HepG2 (cell line): ENCODE data around the gene TRMT2A.

ENCODE experiments used
- CTCF ChIP-seq: sonication (generic); formaldehyde crosslinking; IDR thresholded peaks from 2 replicates; pipeline ENCODE4 v1.5.0; 2020; ENCODE audit warnings: mild to moderate bottlenecking, missing genetic modification reagents, moderate library complexity
- EZH2 ChIP-seq: conservative IDR thresholded peaks from 2 replicates; pipeline ENCODE4 v1.6.1; 2012; ENCODE audit warnings: mild to moderate bottlenecking, low read depth, low read length, moderate library complexity
- ZBTB2 ChIP-seq: sonication (generic); formaldehyde crosslinking; IDR thresholded peaks from 2 replicates; pipeline ENCODE4 v1.8.0; 2022; ENCODE audit warnings: low read depth, missing genetic modification reagents

- no peak for TF ChIP-seq EZH2
- no peak for TF ChIP-seq CTCF (CRISPR knock-in tag)
- no peak for TF ChIP-seq ZBTB2 (CRISPR knock-in tag)
These were observed 42.0 kb upstream of the TRMT2A start for GRCh38 chr22:20159076-20159475.
